ENCODE data around the gene DEPP1. TPM values are rescaled to one million over a fixed set of nuclear protein-coding genes. Genes with fewer than 3 reads are reported as not detected.

Gene DEPP1
- total RNA-seq, 1 experiment from 2014 or later: 1.6 TPM

- DNase-seq (ENCODE audit: low spot score) (no peak), ATAC-seq (peak; percentile 89)
- ChIA-PET POLR2A (no interaction called here), CTCF (interaction anchor here (0.5 to 2.4 kb wide), 8 partner anchors 11 to 1750 kb away, joined by 3 to 13 read pairs (median 5); no protein-coding TSS in a partner anchor)
- Mint-ChIP-seq H3K9me3 (peaks cover 5% of the 10 kb centered on the region; the same call in 1 of the 2 replicates), H3K27ac (no peak overlapping the region), H3K4me3 (no peak overlapping the region), H3K27me3 (ENCODE audit: low read depth) (no peaks in the 10 kb centered on the region), H3K36me3 (peaks cover 9% of the 10 kb centered on the region), H3K4me1 (peaks cover 26% of the 10 kb centered on the region)
- no peak for TF ChIP-seq E2F4 (CRISPR knock-in tag; IDR thresholded peaks at IDR 0.05; ENCODE audit: borderline replicate concordance, low read depth)
- TF ChIP-seq RELA (CRISPR knock-in tag; IDR thresholded peaks at IDR 0.05; ENCODE audit: borderline replicate concordance): no peak
- no peak for TF ChIP-seq FOXK1 (CRISPR knock-in tag; IDR thresholded peaks at IDR 0.05)
- no peak for TF ChIP-seq OVOL2 (CRISPR knock-in tag; IDR thresholded peaks at IDR 0.05; ENCODE audit: borderline replicate concordance)
- no peak for TF ChIP-seq ZNF425 (CRISPR knock-in tag; conservative IDR thresholded peaks at IDR 0.05)
Observed at GRCh38 chr10:44952779-44953231, 25.8 kb downstream of the DEPP1 start.

- ChIA-PET CTCF (interaction anchor here (1.5 to 2.8 kb wide), 3 partner anchors 14 to 19 kb away, joined by 9 to 19 read pairs (median 13); no protein-coding TSS in a partner anchor), POLR2A (interaction anchor here (0.6 kb wide), 1 partner anchor 626 kb away, joined by 3 read pairs; no protein-coding TSS in a partner anchor)
- Mint-ChIP-seq H3K27ac (no peak overlapping the region), H3K36me3 (peaks cover 6% of the 10 kb centered on the region), H3K4me3 (no peak overlapping the region), H3K4me1 (peaks cover 26% of the 10 kb centered on the region), H3K9me3 (peaks cover 1% of the 10 kb centered on the region; the same call in 1 of the 2 replicates), H3K27me3 (ENCODE audit: low read depth) (no peaks in the 10 kb centered on the region)
- ATAC-seq: no peak
- DNase-seq (ENCODE audit: low spot score): no peak
- TF ChIP-seq ARID4B (CRISPR knock-in tag; IDR thresholded peaks at IDR 0.05; ENCODE audit: borderline replicate concordance) (no peak), JUN (CRISPR knock-in tag; IDR thresholded peaks at IDR 0.05) (no peak), ERG (CRISPR knock-in tag; IDR thresholded peaks at IDR 0.05) (no peak), IRF2 (CRISPR knock-in tag; IDR thresholded peaks at IDR 0.05; ENCODE audit: borderline replicate concordance, low read depth) (no peak), FOXJ3 (CRISPR knock-in tag; IDR thresholded peaks at IDR 0.05; ENCODE audit: borderline replicate concordance) (no peak), ZNF423 (CRISPR knock-in tag; IDR thresholded peaks at IDR 0.05) (no peak), NFATC4 (CRISPR knock-in tag; IDR thresholded peaks at IDR 0.05) (no peak), ZNF396 (CRISPR knock-in tag; IDR thresholded peaks at IDR 0.05; ENCODE audit: borderline replicate concordance) (no peak), GTF2I (CRISPR knock-in tag; conservative IDR thresholded peaks at IDR 0.05) (no peak), NFE2L1 (CRISPR knock-in tag; IDR thresholded peaks at IDR 0.05) (no peak), HMGA2 (CRISPR knock-in tag; IDR thresholded peaks at IDR 0.05) (no peak), HMGXB4 (CRISPR knock-in tag; IDR thresholded peaks at IDR 0.05) (no peak)
Observed at GRCh38 chr10:44951576-44952226, 26.9 kb downstream of the DEPP1 start.
